Epidermal melanocyte (primary cell): Measurements from ENCODE around the gene FRMD5.
"Not testable (repeated sequence)": the region's sequence is repeated elsewhere in the genome, so short reads cannot be mapped to it uniquely, and the experiment has no call there.

Source experiments
- DNase-seq: peaks from one replicate; pipeline ENCODE4 v3.0.0; 2011; ENCODE audit warnings: low spot score; ENCODE audit not compliant: insufficient read length

Gene FRMD5

DNA sequence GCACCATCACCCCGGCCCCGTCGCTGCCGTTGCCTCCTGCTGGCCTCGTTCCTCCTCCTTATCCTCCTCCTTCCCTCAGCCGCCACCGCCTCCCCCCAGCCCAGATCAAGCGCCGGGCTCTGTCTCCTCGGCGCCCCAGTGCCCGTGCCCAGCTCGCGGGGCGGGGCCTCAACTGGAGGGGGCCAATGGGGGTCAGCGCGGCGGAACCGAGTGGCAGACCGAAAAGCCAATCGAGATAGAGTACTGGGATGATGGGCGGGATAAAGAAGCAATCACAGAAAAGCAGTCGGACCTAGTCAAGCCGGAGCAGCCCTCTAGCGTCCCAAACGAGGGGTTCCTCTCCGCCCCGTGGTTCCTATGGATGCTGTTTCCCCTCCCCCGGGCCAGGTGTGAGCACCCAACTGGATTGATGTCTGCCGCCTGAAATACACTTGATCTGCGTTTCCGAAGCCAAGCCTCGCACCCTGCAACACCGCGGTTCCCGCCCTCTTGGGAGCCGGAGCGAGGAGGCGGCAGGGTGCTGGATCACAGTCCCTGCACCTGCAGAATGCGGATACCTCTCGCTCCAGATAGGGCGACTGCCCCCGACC is at the start of gene FRMD5:
TSS of gene FRMD5 (minus strand) at position 121 of the 590 bp plus-strand sequence.
- DNase-seq: peak; percentile 93

DNA sequence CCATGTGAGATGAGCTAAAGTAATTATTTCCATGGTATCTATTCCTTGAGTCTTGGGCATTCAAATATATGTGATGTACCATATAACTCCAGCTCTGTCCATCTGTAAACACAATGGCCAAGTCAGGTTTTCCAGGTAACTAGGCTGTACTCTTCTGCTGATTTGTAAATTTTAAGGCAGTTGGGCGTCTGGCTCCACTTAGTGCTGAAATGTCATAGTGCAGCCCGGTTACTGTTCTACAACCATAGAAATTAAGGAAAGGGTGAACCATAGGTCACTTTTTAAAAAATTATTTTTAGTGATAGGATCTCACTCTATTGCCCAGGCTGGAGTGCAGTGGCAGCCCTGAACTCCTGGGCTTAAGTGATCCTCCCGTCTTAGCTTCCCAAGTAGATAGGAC is 48.8 kb upstream of the FRMD5 start:
- no peak for DNase-seq

DNA sequence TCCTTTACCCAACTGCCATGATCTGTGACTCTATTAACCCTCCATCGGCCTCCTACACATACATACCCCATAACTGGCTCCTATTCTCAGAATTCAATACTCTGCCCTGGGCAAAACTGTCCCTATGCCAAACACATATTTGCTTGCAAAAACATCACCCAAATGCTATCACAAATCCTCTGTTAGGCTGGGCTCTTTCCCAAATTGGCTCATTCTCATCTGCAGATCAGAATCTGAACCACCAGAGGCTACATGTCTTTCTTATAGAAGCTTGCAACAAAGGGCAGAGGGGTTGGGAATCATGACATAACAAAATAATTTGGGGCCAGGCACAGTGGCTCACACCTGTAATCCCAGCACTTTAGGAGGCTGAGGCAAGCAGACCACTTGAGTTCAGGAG is 48.1 kb upstream of the FRMD5 start:
- DNase-seq: no peak

DNA sequence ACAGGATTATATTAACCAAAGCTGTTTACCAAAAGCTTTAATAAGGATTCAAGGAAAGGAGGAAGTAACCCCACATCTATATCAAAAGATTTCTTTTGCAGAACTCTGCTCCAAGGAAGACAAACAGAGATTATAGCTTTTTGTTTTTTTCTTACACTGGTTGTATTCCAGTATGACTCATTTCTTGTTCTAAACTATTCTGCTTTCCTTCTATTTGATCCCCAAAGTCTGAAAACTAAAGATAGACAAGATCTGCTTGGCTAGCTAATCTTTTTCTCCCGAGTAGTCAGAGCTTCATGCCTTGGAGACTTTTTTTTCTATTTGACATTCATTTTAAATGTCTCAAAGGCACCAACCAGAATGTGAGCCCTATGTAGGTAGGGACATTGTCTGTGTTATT is 36.8 kb upstream of the FRMD5 start:
- no peak for DNase-seq

DNA sequence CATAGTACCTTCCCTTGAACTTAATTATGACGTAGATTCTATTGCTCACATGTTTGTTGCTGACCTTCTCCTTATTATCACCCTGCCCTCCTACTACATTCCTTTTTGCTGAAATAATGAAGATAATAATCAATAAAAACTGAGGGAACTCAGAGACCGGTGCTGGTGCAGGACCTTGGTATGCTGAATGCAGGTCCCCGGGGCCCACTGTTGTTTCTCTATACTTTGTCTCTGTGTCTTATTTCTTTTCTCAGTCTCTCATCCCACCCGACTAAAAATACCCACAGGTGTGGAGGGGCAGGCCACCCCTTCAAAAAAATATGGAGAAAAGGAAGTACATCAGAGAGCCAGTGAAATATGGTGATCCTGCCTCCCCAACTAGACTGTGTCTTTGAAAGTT is 34.2 kb upstream of the FRMD5 start:
- not testable (repeated sequence) for DNase-seq

DNA sequence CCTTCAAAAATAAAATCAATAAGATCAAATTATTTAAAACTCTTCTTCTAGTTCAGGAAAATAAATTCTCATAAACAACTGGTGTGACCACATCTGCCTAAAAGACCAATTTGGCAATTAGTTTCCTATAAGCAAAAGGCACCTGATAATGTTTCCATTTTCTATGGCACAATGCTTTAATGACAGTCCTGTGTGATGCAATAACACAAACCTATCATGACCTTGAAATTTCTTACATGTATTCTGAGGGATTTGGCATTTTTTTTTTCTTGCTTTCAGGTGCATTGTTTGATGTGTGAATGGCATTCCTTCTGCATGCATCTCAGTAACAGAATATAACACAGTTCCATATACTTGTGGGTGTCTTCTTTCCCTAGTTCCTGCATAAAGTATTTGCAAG is 32.5 kb upstream of the FRMD5 start:
- no peak for DNase-seq

DNA sequence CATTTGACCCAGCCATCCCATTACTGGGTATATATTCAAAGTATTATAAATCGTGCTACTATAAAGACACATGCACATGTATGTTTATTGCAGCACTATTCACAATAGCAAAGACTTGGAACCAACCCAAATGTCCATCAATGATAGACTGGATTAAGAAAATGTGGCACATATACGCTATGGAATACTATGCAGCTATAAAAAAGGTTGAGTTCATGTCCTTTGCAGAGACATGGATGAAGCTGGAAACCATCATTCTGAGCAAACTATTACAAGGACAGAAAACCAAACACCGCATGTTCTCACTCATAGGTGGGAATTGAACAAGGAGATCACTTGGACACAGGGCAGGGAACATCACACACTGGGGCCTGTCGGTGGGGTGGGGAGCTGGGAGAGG is 31.9 kb upstream of the FRMD5 start:
- DNase-seq: not testable (repeated sequence)

DNA sequence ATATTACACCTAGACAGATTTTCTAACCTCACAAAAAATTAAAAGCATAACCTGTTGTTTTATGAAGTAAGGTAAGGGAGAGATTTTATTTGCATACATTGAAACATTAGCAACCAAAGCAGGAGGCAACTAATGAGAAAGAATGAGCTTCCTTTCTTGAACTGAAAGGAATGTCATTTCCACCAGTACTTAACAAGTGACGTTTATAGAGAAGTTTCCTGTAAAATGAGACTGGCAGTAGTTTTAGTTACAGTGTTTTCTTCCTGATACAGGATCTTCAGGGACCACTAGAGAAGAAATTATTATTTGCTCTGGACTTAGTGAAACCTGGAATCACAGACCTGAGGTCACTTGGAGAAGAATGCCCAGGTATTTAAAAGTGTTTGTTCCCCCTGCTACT is 27.4 kb upstream of the FRMD5 start:
- no peak for DNase-seq

DNA sequence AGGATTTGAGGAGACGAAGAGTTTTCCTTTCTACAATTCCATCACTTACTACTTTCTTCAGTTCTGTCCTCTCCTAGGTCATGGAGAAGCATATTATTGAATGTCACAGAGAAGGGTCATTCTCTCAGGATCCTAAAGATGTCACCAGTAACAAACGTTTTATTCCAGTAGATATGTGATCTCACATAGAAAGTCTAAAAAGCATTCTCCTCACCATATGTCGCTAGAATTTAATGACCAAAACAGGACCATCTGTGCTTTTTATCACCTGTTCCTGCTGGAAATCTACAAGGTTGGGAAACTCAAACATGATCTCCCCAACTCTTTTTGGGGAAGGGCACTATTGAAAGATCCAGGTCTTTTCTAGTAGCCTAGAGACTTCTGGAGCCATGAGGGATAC is 24.0 kb upstream of the FRMD5 start:
- no peak for DNase-seq

DNA sequence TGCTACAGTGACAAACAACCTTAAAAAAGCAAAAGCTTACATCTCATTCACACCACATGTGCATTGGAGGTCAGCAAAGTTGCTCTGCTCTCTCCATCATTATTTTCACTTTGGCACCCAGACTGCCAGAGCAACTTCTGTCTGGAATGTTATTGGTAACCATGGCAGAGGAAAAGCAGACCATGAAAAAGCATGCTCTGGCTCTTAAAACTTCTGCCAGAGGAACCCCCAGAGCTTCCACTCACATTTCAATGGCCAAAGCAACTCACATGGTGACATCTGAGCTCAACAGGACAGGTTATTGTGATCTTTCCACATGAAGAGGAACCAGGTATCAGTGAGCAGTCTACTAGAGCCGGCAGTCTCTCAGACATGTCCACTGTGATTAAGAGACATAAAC is 21.9 kb upstream of the FRMD5 start:
- DNase-seq: no peak

DNA sequence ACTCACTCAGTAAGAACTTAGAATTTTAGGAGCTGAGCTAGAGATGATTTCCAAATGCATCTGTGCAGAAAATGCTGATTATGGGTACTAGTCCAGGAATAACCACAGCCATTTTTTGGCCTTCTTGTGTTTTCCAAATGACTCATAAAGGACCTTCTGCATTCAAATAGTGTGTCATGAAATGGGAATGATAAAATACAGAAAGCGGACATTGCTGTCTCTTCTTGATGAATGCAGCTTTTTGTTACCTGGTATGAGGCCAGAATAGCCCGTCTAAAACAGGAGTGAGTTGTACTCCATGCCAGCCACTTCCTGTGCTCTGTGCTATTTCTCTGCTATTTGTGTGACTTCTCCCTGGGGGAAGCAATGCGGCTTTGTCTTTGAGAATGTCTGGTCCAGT is 20.5 kb upstream of the FRMD5 start:
- DNase-seq: no peak

DNA sequence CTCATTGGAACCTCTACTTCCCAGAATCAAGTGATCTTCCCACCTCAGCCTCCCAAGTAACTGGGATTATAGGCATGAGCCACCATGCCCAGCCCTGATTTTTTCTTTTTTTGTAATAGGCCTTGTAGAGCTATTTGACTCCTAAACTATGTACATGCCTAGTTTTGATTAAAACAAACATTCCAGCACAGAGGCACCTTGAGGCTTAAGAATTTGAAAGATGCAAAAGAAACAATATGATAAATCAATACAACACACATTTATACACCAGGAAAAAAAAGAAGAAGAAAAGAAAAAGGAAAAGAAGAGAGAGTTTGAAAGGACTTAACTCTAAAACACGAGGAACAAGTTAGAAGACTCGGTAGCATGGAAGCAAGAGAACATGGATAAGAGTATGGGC is 13.9 kb upstream of the FRMD5 start:
- no peak for DNase-seq

DNA sequence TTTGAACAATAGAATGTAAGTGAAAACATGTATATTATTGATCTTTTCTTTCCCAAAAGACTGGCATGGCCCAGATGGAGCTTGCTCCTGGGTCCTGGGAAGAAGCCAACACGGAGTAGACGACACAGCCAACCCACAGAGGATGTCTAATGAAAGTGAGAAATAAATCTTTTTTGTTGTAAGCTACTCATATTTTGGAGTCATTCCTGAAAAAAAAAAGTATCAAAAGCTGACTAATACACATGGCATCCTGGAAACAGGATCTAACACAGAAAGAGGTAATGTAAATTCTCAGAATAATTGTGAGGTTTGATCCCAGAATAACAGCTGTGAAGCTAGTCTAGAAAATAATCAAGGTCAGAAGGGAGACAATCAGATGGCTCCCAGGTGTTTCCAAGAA is 12.6 kb upstream of the FRMD5 start:
- no peak for DNase-seq

DNA sequence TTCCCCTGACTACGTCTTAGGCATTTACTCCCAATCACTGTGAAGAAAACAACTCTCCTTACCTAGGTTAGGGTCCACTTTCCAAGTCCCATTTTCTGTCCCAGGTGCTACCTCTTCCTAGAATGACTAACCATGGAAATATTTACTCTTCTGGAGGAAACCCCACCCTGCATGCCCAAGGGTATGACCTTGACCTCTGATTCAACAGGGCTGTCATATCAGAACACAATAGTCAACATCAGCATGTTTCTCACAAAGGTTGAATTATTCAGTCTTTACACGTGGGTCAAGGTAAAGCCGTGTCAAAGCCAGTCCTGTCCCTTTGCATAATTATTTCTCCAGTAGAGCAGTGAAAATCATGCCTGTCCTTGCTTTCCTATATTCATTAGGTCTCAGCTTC is 4.3 kb upstream of the FRMD5 start:
- no peak for DNase-seq

DNA sequence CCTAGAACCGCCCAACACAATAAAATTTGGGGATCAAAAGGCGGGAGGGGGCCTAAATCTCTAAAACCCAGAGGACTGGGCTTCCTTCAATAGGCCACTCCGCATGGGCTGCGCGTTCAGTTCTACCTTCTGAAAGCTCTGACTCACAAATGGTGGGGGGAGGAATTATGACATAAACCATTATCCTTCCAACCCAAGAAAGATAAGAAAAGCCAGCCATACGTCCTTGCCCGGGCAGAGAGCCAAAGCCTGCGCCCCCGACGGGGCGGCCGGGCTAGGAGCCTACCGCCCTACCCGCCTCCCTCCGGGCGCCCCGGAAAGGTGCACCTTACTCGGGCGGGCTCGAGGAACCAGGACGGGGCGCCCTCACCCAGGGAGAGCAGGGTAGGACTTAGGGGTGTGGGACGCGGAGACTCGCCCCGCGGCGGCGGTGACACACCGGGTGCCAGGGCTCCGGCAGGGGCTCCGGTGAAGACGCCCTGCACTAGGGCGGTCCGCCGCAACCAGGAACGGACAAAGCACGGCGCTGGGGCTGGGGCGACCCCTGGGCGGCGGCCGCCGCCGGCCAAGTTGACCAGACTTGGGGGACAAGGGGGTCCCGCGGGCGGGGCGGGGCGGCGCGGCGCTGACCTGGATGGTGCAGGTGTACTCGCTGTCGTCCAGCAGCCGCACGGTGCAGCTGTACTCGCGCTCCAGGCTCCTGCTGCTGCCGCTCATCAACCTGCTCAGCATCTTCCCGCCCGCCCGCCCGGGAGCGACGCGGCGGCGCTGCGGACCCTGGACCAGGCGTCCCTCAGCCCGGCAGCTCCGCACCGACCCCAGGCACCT is 534 bp downstream of the FRMD5 start:
- peak; percentile 25 for DNase-seq

DNA sequence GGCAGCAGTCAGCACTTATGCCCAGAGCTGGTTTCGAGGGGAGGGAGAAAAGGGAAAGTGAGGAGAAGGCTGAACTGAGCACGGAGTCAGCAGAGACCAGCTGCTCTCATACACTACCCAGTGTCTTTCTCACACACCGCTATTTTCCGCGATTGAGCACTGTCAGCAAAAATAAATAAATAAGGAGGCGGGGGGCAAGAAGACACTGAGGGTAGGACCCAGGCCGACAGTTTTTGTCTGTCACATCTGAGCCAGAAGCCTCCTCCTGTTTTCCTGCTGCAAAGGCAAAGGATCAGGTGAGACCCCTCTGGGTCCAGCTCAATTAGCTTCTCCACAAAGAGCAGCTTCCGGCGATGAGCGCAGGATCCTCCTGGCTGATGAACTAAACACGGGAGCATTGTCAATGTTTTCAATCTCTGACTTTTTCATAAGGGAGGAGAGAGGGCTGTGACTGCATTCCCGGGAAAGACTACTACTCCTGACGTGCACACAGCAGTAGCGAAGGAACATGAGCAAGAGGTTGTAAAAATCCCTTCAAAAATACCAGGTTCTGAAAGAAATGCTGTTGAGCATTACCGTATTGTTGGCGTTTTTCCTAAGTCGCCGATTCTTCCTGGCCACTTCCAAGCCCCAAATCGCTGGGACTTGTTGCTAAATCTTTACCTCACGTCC is 1.3 kb downstream of the FRMD5 start:
- peak; percentile 36 for DNase-seq

DNA sequence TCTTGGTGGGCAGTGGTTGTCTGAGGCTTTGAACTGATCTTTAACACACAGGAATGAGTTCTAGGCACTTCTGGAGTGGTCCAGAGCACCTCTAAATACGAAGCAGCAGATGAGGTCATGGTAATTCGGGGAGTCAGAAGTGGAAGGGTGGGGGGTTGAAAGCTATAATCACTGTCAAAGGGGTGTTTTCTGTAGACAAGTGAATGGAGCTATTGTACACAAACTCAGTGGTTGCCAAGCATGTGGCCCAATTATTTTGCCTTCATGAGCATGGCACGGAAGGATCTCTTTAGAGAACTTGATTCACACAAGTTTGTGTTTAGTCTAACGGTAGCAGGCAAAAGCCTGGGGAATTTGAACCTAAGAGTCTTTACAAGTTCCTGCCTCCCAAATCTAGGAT is 6.3 kb downstream of the FRMD5 start:
- DNase-seq: peak; percentile 64

DNA sequence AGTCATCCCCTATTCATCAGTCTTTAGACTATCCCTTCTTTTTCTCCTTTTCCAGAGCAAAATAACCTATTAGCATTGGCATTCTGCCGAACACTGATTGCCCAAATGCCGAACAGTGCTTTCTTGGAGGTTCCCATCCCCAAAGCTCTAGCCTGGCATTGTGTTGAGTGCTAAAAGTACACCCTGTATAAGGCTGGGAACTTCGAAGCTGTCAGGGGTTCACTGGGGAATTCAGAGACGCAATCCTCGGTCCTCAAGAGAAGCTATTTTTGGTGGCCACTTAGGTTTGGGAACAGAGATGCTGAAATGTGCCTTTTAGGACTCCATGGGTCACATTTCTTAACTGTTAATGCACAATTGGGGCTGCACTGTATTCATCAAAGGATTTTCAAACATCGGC is 8.4 kb downstream of the FRMD5 start:
- DNase-seq: no peak

DNA sequence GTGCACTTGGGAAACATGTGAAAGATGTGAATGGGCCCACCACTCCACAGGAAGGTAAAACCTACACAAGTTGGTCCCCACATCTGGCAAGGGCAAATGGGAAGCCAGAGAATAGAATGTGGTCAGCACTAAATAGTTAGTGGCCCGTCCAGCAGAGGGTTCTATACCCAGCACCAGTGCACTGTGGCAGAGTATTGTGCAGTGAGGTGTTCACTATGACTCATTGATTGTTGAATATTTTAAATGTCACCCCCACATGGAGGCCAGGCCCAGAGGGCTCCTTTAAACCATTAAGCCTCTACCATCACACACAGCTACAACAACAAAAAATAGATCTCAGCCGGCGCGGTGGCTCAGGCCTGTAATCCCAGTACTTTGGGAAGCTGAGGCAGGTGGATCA is 11.7 kb downstream of the FRMD5 start:
- DNase-seq: no peak

DNA sequence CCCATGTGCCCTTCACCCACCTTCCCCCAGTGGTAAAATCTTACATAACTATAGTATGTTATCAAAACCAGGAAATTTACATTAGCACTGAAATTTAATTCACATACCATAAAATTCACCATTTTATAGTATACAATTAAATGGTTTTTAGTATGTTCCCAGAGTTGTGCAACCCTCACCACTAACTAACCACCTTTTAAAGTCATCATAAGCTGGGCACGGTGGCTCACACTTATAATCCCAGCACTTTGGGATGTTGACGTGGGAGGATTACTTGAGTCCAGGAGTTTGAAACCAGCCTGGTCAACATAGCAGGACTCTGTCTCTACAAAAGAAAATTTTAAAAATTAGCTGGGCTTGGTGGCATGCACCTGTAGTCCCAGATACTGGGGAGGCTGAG is 13.7 kb downstream of the FRMD5 start:
- no peak for DNase-seq

DNA sequence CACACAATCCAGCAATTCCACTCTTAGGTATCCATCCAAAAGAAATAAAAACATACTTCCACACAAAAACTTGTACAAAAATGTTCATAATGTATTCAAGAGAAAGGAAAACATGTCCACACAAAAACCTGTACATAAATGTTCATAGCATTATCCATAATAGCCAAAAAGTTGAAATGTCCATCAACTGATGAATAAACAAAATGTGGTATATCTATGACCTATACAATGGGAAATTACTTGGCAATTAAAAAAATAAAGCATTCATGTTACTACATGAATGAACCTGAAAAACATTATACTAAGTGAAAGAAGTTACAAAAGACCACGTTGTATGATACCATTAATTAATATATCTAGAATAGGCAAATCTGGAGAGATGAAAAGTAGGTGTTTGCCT is 17.9 kb downstream of the FRMD5 start:
- no peak for DNase-seq

DNA sequence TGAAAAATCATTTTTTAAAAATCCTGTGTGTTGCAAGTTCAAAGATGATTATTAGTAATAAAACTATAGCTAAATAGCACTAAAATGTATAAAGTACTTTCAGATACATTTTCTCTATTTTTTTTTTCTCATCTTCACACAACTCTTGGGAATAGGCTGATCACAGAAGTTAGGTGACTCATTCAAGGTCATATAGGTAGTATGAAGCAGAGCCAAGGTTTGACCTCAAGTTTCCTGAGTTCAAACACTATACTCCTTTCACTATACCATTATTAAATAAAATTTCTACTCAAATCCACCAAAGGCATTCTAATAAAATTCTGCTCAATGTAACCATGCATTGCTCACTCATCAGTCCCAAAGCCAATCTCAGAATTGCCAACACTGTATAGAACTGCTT is 21.3 kb downstream of the FRMD5 start:
- DNase-seq: no peak

DNA sequence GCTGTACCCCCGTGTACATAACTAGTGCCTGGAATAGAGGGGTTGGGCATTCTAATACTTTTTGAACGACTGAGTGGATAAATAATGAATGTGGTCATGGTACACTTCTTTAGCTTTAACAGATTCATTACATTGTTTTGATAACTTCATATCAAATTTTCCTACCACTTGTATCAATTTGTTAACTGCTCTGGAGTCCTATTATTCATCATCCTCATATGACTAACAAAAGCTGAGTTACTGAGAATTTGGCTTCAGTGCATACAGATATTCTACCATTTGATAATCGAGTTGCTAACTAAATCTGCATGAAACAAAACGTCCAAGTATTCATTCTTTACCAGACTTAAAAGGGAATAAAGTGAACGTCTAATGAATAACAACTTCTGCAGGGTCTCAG is 31.7 kb downstream of the FRMD5 start:
- no peak for DNase-seq
